Esophagus mucosa (tissue), 1 donor: ENCODE results near the gene CPM. TPM values are rescaled to one million over a fixed set of nuclear protein-coding genes. Genes with fewer than 3 reads are reported as not detected.
"Not testable (repeated sequence)": the region's sequence is repeated elsewhere in the genome, so short reads cannot be mapped to it uniquely, and the experiment has no call there.

ENCODE experiments used
- ATAC-seq: fragments of 200-7000 bp; cut with Tn5 transposase; one replicate; pipeline ENCODE4 v1.9.1; 2020
- total RNA-seq: library from RNA; stranded (reverse); gene quantifications from one replicate; pipeline ENCODE4 v1.2.4, GENCODE V29; 2023
- donor health status: DM: yes; HTN: yes; CAD: no.

Gene CPM
- total RNA-seq, 1 donor from 2014 or later = 8.2 TPM

DNA sequence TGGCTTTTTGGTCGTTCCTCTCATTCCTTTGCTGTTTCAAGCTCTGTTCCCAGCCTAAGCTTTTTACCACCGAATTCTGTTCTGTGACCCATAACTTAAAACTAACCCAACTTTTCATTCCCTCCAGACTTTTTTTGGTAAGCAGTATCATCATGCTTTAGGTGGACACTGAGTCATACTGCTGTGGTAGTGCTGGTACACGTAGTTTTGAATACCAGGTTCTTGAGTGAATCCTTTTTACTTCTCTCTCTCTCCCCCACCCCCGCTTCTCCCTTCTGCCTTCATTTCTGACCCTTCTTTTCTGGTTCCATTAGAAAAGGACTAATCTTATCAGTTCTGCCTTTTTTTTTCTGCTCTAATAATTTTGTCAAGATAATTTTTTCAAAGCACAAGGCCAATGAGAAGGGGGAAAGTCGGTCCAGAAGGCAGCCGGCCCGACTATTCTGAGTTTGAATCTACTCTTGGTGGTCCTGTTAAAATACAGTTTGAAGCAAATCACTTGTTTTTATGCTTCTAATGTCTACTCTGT is 127.3 kb downstream of the CPM start:
- no peak for ATAC-seq

GRCh38 chr12:68804657-68805591 is 128.0 kb downstream of the CPM start:
- ATAC-seq = no peak

GRCh38 chr12:68803948-68804656 is 128.9 kb downstream of the CPM start:
- ATAC-seq = no peak

DNA sequence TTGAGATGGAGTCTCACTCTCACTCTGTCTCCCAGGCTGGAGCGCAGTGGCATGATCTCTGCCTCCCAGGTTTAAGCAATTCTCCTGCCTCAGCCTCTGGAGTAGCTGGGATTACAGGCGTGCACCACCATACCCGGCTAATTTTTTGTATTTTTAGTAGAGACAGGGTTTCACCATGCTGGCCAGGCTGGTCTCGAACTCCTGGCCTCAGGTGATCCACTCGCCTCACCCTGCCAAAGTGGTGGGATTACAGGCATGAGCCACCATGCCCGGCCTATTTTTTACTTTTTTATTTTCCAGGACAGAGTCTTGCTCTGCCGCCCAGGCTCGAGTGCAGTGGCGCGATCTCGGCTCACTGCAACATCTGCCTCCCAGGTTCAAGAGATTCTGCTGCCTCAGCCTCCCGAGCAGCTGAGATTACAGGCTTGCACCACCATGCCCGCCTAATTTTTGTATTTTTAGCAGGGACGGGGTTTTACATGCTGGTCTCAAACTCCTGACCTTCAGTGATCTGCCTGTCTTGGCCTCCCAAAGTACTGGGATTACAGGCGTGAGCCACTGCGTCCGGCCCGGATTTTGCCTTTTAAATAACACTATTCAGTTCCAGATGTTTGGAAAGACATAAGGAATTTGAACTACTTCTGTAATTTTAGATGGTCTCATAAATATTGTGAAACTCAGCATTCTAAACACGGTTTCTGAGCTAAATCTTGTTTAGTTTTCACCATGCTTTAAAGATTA is 129.9 kb downstream of the CPM start:
- ATAC-seq = not testable (repeated sequence)

DNA sequence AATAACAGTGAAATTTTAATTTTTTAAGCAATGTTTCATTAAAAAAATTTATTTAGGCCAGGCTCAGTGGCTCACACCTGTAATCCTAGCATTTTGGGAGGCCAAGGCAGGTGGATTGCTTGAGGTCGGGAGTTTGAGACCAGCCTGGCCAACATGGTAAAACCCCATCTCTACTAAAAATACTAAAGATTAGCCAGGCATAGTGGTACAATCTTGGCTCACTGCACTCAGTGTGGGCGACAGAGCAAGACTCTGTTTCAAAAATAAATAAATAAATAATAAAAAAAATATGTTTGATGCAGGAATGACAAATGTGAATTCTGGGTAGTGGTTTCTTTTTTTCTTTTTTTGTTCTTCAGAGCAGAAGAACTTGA is 130.6 kb downstream of the CPM start:
- ATAC-seq = not testable (repeated sequence)

Other genes starting within 250 kb of the CPM start
- 27.0 TPM for gene NUP107, start 246.2 kb downstream of the CPM start, total RNA-seq
- 10.7 TPM for gene SLC35E3, start 187.0 kb downstream of the CPM start, total RNA-seq
- 92.9 TPM for gene MDM2, start 125.0 kb downstream of the CPM start, total RNA-seq